GM21367 (cell line): ENCODE data around the gene CD74.
A peak's percentile ranks its signal among the peaks of the same experiment; 100 is the strongest.
"Not testable (repeated sequence)": the region's sequence is repeated elsewhere in the genome, so short reads cannot be mapped to it uniquely, and the experiment has no call there.

Experiments
- ATAC-seq: cut with Tn5 transposase; IDR thresholded peaks from one replicate; pipeline ENCODE4 v1.9.1; 2021; ENCODE audit not compliant: unreplicated experiment

Gene CD74

DNA sequence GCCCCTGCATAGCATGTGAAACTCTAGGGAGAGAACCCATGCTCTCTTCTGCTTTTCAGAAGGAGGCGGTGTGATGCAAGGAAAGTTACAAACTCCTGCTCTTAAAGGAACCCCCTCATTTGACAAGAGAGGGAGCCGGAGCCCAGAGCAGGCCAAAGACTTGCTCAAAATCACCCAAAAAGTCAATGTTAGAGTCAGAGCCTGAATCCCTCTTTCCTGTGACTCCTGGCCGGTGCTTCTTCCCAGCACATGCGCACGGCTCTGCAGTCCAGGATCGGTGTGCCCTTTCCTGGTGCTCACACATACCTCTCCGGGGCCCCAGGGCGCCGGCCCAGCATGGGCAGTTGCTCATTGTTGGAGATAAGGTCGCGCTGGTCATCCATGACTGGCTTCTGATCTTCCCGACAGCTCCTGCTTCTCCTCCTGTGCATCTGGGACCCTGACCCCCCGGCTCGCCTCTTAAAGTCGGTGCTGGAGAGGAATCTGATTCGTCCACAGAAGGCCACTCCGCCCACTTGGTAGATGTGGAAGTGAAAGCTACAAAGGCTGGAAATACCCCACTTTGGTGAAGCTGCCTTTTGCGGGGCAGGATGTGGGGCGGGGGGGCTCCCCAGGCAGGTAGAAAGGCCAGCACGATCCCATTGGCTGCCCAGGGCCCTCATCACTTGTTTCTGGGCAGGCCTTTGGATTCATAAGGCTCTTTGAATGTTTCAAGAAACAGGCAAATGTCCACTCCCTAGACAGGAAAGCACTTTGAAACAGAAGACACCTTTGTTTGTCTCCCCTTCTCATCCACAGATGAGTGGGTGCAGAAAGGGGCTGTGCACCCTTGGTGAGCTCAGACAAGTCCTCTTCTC lies at the start of gene CD74:
CD74 (minus strand) TSS at position 592 of the 857 bp plus-strand sequence; CDS start at position 431, 161 bp downstream.
- ATAC-seq: peak; percentile 61

DNA sequence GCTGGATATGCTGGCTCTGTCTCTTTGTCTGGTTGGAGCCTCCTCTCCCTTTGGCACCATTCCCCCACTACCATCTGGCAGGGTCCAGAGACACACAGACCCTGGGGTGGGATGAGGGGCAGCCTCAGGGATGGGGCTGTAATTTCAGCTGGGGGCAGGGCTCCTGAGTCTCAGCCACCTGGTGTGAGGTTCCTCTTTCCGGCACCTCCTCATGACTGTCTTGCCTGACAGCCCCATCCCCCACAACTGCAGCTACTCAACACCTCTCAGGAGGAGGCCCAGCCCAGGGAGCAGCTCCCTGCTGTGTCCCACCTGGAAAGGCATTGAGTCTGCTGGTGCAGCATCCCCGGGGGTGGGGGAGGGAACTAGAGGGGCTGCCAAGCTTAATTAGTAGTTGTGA lies 48.5 kb upstream of the CD74 start:
- ATAC-seq: peak; percentile 70

GRCh38 chr5:150460781-150461180 lies 48.1 kb upstream of the CD74 start:
- ATAC-seq: no peak

DNA sequence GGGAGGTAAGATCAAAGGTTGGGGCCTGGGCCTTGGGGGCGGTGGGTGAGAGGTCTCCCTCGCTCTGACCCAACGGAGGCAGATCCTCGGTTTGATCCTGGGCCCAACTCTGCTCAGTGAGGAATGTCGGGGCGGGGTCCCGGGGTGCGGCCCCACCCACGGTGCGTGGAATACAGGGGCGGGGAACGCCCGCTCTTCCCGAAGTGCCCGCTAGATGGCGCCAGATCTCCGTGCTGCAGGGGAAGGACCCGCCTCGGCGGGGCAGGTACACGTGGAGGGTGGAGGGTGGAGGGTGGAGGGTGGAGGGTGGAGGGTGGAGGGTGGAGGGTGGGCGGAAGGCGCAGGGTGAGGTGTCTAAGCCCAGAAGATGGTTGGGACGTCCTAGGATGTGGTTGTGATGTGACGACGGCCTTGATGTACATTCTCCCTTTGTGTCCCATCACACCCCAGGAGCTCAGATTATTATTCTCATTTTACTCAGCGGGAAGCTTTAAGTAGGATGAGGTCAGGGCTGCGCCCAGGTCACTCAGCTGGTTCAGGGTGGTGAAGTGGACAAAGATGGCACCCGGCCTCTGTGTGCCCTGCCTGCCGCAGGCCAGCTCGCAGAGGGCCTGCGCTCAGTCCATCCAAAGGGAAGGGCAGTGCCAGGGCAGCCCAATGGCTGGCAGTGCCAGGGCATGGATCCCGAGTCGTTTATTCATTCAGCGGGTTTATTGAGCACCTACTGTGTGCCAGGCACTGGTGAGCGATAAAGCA lies 46.3 kb upstream of the CD74 start:
- peak; percentile 56 for ATAC-seq

- ATAC-seq: no peak
These were observed 45.0 kb upstream of the CD74 start for GRCh38 chr5:150457562-150458240.

- no peak for ATAC-seq
These were observed 44.4 kb upstream of the CD74 start for GRCh38 chr5:150457121-150457520.

GRCh38 chr5:150454492-150455229 lies 42.0 kb upstream of the CD74 start:
- ATAC-seq: no peak

- ATAC-seq: not testable (repeated sequence)
These were observed 41.3 kb upstream of the CD74 start for GRCh38 chr5:150454027-150454426.

DNA sequence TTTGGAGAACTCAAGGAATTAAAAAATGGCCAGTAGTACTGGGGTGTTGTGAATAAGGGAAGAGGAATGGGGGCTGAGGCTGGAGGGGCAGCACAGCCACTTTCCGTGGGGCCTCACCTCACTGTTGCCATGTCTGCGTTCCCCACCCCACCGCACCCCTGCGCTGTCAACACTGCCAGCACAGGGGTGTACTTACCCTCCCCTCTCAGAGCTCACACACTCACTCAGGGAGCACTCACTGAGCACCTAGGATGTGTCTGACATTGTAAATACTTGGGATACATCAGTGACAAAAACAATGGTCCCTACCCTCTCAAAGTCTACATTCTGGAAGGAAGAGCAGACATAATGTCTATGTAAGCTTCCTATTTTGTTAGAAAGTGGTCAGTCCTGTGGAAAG lies 40.2 kb upstream of the CD74 start:
- ATAC-seq: no peak

DNA sequence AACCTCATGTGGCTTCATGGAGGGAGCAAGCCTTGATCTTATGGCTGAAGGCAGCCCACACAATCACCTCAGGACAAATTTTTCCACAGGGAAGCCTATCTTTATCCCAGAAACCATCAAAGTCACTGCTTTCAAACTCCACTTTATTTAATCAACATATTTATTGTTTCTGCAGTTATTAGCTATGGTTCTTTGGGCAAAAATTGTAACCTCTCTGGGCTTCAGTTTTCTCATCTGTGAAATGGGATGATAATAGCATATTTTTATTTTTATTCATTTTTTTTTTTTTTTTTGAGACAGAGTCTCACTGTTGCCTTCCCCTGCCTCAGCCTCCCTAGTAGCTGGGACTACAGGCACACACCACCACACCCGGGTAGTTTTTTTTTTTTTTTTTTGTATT lies 38.9 kb upstream of the CD74 start:
- no peak for ATAC-seq

GRCh38 chr5:150449517-150450339 lies 37.0 kb upstream of the CD74 start, which contains the start of gene RPS14:
Gene RPS14 (minus strand): TSS chr5:150449739. CDS start chr5:150447733, 2,006 bp downstream.
- peak; percentile 90 for ATAC-seq

DNA sequence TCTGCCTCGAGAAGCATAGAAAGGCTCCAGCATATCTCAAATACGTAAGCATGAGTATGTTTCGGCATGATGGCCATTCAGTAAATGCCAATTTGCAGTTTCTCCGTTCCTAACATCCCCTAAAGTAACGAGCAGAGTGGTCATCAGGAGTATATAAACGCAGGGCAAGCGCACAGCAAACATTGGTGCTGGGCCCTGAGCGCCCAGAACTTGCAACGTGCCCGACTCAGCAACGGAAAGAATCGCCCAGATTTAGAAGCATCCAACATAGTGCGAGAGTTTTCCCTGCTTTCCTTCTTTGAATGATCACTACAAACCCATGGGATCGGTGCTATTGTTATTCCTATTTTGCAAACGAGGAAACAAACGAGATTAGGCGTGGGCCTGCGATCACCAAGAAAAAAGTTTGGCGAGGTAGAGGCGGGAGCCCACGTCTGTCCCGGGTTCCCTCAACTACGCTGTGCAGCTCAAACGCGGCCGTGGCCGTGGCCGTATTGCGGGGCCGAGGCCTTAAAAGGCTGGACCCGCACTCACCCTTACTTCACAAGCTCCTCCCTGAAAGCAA lies 36.3 kb upstream of the CD74 start:
- ATAC-seq: peak; percentile 21

DNA sequence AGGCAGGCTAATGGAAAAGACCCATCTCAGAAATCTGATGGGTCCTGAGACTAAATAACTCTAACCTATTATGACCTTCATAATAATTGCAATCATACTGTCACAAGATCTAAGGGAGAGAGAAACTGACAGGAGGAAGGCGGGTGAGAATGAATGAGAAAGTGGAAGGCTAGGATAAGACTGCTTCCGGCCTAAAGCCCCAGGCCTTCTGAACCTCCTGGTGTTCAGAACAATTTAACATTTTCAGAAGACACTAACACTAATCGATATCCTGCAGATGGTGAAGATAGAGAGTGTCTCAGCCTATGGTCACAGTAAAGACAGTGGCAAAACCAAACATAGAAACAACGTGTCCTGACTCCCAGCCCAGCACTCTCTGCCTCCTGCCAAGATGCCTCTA lies 35.6 kb upstream of the CD74 start:
- ATAC-seq: no peak

- no peak for ATAC-seq
These were observed 34.5 kb upstream of the CD74 start for GRCh38 chr5:150447188-150447587.

- no peak for ATAC-seq
These were observed 33.9 kb upstream of the CD74 start for GRCh38 chr5:150446583-150446982.

DNA sequence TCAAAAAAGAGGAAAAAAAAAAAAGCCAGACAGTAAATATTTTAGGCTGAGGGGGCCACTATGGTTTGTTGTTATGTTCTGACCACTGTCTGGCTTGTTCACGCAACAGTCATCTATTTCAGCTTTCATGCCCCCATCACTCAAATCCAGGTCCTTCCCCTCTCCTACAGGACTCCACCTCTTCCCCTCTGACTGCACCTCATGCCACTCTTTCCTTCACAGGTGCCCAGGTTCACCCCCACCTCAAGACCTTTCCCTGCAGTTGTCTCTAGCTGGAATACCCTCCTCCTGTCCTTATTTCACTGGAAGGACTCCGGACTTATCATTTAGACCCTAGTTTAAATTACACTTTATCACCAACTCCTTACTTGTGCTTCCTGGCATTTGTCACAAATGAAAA lies 33.4 kb upstream of the CD74 start:
- ATAC-seq: no peak

DNA sequence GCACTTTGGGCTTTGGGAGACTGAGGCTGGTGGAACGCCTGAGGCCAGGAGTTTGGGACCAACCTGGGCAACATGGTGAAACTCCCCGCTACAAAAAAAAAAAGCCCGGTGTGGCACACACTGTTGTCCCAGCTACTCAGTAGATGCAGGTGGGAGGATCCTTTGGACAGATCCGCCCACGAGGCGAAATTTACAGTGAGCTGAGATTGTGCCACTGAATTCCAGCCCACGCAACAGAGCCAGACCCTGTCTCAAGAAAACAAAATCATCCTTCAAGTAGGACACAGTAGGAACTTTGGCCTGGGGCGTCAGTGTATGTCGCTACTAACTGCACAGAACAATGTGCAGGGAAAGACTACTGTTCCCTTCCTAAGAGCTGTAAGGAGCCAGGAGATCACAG lies 32.1 kb upstream of the CD74 start:
- ATAC-seq: no peak

- ATAC-seq: no peak
These were observed 30.7 kb upstream of the CD74 start for GRCh38 chr5:150443242-150444075.

DNA sequence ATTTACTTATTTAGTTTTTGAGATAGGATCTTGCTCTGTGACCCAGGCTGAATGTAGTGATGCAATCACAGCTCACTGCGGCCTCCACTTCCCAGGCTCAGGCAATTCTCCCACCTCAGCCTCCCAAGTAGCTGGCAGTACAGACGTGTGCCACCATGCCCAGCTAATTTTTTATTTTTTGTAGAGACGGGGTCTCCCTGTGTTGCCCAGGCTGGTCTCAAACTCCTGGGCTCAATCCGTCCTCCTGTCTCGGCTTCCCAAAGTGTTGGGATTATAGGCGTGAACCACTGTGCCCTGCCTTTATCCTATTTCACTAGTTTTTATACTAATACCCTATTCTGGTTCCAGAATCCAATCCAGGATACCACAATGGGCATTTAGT lies 30.0 kb upstream of the CD74 start:
- no peak for ATAC-seq
